ENCODE data around the gene TRAPPC4.
"Not testable (repeated sequence)": the region's sequence is repeated elsewhere in the genome, so short reads cannot be mapped to it uniquely, and the experiment has no call there.

TRAPPC4 gene

DNA sequence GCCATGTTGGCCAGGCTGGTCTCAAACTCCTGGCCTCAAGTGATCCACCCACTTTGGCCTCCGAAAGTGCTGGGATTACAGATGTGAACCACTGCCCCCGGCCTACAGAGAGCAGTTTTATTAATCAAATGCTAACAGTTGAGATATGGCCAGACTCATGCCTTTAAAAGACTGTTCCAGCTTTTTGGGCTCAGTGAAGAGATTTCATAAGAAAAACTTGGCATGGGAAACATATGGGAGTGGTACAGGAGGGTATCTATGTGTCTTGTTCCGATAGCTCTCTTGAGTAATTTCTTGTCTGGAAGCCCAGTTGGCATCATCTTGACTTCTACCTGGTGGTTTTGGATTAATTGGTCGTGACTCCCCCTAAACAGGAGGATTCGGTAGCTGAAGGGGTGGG, 20.3 kb downstream of the TRAPPC4 start:
- DNase-seq, result no peak

- DNase-seq, result not testable (repeated sequence)
These were observed 20.9 kb downstream of the TRAPPC4 start for GRCh38 chr11:119039471-119039870.

DNA sequence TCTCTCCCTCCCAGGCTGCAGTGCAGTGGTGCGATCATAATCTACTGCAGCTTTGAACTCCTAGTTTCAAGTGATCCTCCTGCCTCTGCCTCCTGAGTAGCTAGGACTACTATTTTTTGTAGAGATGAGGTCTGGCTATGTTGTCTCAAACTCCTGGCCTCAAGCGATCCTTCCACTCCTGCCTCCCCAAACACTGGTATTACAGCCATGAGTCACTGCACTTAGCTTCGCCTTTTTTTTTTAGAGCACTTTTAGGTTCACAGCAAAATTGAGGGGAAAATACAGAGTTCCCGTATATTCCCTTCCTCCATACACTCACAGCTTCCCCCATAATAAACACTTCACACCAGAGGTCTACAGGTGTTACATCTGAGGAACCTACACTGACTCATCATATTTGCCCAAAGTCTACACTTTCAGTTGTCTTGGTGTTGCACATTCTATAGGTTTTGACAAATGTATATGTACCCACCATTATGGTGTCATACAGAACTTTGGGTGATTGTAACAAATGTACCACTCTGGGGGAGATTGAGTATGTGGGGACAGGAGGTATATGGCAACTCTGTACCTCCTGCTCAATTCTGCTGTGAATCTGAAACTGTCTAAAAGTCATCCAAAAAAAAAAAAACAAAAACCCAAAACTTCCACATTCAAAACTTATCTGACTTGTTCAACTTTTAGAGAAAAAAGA, 23.4 kb downstream of the TRAPPC4 start:
- DNase-seq, result no peak

DNA sequence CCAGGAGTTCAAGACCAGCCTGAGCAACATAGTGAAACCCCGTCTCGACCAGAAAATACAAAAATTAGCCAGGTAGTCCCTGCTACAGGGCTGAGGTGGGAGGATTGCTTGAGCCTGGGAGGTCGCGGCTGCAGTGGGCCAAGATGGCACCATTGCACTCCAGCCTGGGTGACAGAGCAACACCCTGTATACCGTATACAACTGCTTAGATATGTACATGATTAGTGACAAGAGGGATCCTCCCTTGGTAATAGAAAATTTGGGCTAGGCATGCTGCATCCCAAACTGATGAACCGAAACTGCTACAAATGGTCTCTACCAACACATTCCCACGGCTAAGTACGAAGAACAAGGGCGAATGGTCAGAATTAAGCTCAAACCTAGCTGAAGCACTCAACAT, 24.4 kb downstream of the TRAPPC4 start:
- no peak for DNase-seq

DNA sequence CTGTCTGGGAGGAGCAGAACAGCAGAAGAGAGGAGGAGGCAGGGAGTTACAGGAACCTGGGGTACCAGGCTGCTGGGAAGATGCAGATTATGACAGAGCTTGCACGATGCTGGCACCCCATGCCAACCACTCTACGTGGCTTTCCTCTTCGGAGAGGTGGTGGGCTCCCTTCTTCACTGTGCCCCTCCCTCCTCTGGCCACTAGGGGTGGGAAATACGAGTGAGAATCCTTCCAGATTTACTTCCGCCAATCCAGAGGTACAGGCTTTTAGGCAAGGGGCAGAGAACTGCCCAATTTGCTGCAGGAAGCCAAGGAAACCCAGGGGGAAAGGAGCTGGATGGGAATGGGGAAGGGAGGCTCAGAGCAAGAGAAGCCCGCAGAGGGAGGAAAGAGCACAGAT, 26.1 kb downstream of the TRAPPC4 start:
- no peak for DNase-seq

DNA sequence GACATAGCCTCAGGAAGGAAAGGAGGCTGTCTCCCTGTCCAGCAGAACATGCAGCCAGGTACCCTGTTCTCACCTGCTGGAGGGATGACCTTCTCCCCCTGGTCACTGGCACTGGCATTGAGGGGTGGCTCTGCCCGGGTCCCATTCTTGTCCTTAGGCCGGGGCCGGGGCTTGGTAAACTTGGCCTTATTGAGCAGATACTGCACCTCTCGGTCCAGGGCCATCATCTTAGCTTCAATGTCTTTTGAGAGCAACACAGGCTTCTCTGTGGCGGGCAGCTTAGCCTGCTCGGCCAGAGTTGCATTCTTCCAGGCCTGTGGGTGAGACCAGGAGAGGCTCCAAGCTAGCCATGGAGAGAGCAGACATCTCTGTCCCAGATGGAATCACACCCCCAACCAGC, 27.9 kb downstream of the TRAPPC4 start:
- DNase-seq, result no peak

GRCh38 chr11:119047205-119047604, 28.6 kb downstream of the TRAPPC4 start:
- no peak for DNase-seq

DNA sequence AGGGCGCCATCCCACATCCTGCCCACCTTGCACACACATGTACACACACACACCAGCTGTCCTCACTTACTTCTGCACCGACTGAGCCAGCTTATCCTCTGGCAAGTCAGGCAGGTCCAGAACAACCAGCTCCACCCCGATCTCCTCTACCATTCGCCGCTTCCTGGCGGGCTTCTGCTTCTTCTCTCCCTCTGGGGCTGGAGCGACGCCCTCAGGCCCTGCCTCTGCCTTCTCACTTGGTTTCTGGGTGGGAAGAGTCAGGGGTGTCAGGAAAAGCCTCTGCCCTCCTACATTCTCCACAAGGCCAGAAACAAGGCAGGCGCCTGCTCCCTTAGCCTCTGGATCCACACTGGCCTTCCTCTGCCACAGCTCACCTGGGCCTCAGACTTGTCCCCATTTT, 30.1 kb downstream of the TRAPPC4 start:
- DNase-seq, result no peak

GRCh38 chr11:119049081-119049480, 30.5 kb downstream of the TRAPPC4 start:
- DNase-seq, result no peak

GRCh38 chr11:119051440-119052162, 33.0 kb downstream of the TRAPPC4 start:
- no peak for DNase-seq

- no peak for DNase-seq
These were observed 33.7 kb downstream of the TRAPPC4 start for GRCh38 chr11:119052163-119052814.

GRCh38 chr11:119054418-119054817, 35.9 kb downstream of the TRAPPC4 start:
- DNase-seq, result no peak

- no peak for DNase-seq
These were observed 37.3 kb downstream of the TRAPPC4 start for GRCh38 chr11:119055901-119056300.

DNA sequence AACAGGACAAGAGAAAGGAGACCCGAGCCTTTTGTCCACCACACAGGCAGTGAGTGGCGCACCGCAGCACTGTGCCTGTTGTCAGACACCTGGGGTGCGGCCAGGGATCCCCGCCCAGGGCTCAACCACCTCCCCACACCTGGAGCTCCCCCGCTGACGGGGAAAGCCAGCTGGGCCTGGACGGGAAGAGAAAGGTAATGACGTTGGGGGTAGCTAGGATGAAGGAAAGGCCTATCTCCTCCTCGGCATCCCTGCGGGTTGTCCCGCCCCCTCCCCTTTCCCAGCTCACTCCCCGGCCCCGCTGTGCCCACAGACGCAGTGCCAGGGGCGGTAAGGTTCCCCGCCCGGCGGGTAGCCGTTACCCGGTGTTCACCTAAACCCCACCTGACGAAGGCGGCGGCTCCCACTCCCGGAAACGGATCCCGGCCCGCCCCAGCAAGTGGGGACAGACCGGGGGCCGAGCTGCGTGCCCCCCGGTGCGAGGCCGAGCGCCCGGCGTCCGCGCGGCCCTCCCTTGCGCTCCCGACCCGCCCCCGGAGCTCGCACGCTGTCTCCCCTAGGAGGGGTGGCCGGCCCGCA, 37.9 kb downstream of the TRAPPC4 start:
- peak; percentile 26 for DNase-seq

DNA sequence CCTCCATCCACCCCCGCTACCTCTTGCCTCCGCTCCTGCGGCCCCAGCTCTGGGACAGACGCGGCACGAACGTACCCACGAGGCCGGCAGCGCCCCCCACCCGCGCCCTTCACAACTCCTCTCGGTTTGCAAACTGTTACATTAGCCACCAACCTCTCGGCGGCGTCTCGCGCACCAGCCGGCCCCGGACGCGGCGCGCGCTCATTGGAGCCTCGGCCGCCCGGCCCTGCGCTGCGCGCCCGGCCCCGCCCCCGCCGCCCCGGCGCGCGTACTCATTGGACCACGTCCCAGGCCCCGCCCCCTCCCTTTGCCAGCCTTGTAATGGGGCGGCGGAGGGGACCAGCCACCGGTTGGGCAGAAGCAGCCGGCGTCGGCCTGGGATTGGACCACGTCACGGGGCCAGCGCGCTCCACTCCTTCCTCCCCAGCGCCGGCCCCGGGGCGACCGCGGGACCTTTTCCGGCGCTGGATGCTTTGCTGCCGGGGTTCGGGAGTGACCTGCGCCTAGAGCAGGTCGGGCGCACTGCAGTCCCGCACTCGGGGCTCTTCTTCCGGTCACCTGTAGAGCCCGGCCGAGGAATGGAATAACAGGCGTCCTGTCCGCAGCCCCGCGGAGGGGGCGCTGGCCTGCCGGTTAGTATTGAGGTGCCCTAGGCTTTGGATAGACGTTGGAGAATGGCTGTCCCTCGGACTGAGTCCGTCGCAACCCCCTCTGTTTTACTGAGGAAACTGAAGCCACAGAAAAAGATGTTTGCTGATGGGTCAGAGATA, 38.6 kb downstream of the TRAPPC4 start, which contains the start of gene HYOU1:
TSS of gene HYOU1 (minus strand) at position 206 of the 770 bp plus-strand sequence. CDS start 1,045 bp downstream, outside the sequence.
- peak; percentile 98 for DNase-seq

GRCh38 chr11:119059128-119059527, 40.6 kb downstream of the TRAPPC4 start:
- not testable (repeated sequence) for DNase-seq

- DNase-seq, result no peak
These were observed 42.7 kb downstream of the TRAPPC4 start for GRCh38 chr11:119061256-119061655.

- no peak for DNase-seq
These were observed 44.2 kb downstream of the TRAPPC4 start for GRCh38 chr11:119062779-119063178.

DNA sequence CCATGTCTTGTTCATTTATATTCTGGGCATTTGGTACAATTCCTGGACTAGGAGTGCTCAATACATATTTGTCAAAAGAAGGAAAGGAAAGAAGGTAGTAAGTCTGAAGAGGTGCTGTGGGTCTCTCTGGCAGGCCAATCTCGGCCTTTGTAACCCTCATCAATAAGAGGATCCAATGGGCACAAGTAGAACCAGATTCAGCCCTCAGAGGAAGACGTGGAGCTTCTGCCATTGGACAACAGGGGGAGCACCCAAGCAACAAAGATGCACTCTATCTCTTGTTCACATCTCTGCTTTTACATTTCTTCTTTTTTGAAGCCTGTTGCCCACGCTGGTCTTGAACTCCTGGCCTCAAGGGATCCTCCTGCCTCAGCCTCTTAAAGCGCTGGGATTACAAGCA, 46.8 kb downstream of the TRAPPC4 start:
- DNase-seq, result no peak

GRCh38 chr11:119067371-119068222, 49.0 kb downstream of the TRAPPC4 start, which contains the start of gene VPS11:
TSS of gene VPS11 (plus strand) at chr11:119067818. CDS start at chr11:119067824, 6 bp downstream.
- DNase-seq, result peak; percentile 95
